SH-SY5Y (cell line): Measurements from ENCODE around the gene PCK2.

ENCODE experiments used
- GATA2 ChIP-seq: IDR thresholded peaks from 2 replicates; pipeline ENCODE4 v1.6.1; 2011; ENCODE audit warnings: mild to moderate bottlenecking, low read depth, low read length
- GATA3 ChIP-seq: IDR thresholded peaks from 2 replicates; pipeline ENCODE4 v1.6.1; 2011; ENCODE audit warnings: low read depth, mild to moderate bottlenecking, low read length, moderate library complexity

DNA sequence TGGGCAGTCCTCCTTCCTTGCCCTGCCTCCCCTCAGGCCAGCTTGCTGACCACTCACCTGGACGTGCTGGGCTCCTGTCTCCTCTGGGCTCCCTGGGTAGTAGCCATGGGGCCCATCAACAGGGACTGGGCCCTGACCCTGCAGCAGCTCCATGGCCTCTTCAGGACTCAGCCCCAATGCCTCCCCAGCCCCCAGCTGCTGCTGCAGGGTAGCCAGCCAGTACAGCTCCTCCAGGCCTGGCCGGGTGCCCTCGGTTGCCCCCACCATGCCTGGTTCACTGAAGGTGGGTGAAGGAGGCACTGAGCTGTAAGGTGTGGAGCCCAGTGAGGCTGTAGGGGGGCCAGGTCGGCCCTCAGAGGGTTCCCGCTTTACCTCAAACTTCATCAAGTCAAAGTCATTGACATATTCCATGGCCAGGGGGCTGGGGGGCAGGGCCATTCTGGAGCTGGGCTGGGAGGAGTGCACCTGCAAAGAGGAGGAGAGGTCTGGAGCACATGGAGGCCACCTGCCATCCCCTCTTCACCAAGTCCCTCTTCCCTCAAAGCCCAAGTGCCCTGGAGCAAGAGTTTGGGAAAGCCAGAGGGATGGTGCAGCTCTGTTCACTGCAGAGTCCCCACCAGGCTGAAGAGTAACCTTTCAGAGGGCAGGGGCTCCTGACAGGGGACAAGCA lies 11.6 kb upstream of the PCK2 start:
- TF ChIP-seq GATA2 (no peak), GATA3 (no peak)
